HG03064 (cell line): ENCODE data around the gene NRN1.

ENCODE experiments used
- ATAC-seq: cut with Tn5 transposase; IDR thresholded peaks from one replicate; pipeline ENCODE4 v1.9.1; 2021; ENCODE audit warnings: low read depth; ENCODE audit not compliant: unreplicated experiment

Gene NRN1

GRCh38 chr6:6002848-6003620 lies 3.7 kb downstream of the NRN1 start:
- no peak for ATAC-seq

GRCh38 chr6:6002005-6002847 lies 4.5 kb downstream of the NRN1 start:
- no peak for ATAC-seq

GRCh38 chr6:6001443-6001842 lies 5.3 kb downstream of the NRN1 start:
- ATAC-seq: no peak

- no peak for ATAC-seq
Measured at GRCh38 chr6:5999688-6000608, 6.8 kb downstream of the NRN1 start.

GRCh38 chr6:5998711-5999687 lies 7.7 kb downstream of the NRN1 start:
- no peak for ATAC-seq

- no peak for ATAC-seq
Measured at GRCh38 chr6:5998236-5998635, 8.5 kb downstream of the NRN1 start.

- no peak for ATAC-seq
Measured at GRCh38 chr6:5997420-5997987, 9.2 kb downstream of the NRN1 start.

GRCh38 chr6:5996714-5997419 lies 9.9 kb downstream of the NRN1 start:
- ATAC-seq: no peak

GRCh38 chr6:5995949-5996713 lies 10.6 kb downstream of the NRN1 start:
- ATAC-seq: no peak

- ATAC-seq: no peak
Measured at GRCh38 chr6:5995658-5995948, 11.1 kb downstream of the NRN1 start.

- ATAC-seq: no peak
Measured at GRCh38 chr6:5994999-5995657, 11.6 kb downstream of the NRN1 start.

GRCh38 chr6:5994234-5994998 lies 12.3 kb downstream of the NRN1 start:
- no peak for ATAC-seq

GRCh38 chr6:5992551-5993225 lies 14.0 kb downstream of the NRN1 start:
- ATAC-seq: no peak

- ATAC-seq: no peak
Measured at GRCh38 chr6:5990786-5991185, 15.9 kb downstream of the NRN1 start.

- no peak for ATAC-seq
Measured at GRCh38 chr6:5989141-5989723, 17.5 kb downstream of the NRN1 start.

GRCh38 chr6:5986861-5987260 lies 19.9 kb downstream of the NRN1 start:
- no peak for ATAC-seq
